Activated CD8-positive, alpha-beta memory T cell treated with anti-CD3 and anti-CD28 coated beads for 36 hours (primary cell): ENCODE results near the gene RC3H2. TPM values are rescaled to one million over a fixed set of nuclear protein-coding genes. Genes with fewer than 3 reads are reported as not detected.
"Not testable (repeated sequence)": the region's sequence is repeated elsewhere in the genome, so short reads cannot be mapped to it uniquely, and the experiment has no call there.

ENCODE experiments used
- CTCF ChIA-PET: fragments of 350-600 bp; sonication (Branson Sonifier 250); formaldehyde crosslinking; loops from one replicate; lab custom pipeline; 2021; ENCODE audit warnings: antibody characterized with exemption; lab: Charles Lee
- POLR2A ChIA-PET: fragments of 350-600 bp; sonication (Branson Sonifier 250); formaldehyde crosslinking; loops from one replicate; lab custom pipeline; 2021; ENCODE audit warnings: antibody characterized with exemption; lab: Charles Lee
- total RNA-seq, 2 experiments: library from RNA; stranded (reverse); gene quantifications; one replicate each; pipeline ENCODE4 v1.2.3, GENCODE V29; 2021

Gene RC3H2
- total RNA-seq, 2 experiments from 2014 or later = 30.4 to 31.2 TPM

GRCh38 chr9:122860319-122861142, 44.6 kb downstream of the RC3H2 start:
- ChIA-PET POLR2A (interaction anchor here (0.6 kb wide), 1 partner anchor 45 kb away, joined by 6 read pairs; no protein-coding TSS in a partner anchor), CTCF (no interaction called here)

GRCh38 chr9:122857815-122858214, 47.3 kb downstream of the RC3H2 start:
- CTCF ChIA-PET = no interaction called here
- POLR2A ChIA-PET = no interaction called here

GRCh38 chr9:122852085-122852786, 52.9 kb downstream of the RC3H2 start:
- CTCF ChIA-PET, POLR2A ChIA-PET: not testable (repeated sequence)

- CTCF ChIA-PET = interaction anchor here (1.6 kb wide), 1 partner anchor 41 kb away, joined by 3 read pairs; no protein-coding TSS in a partner anchor
- POLR2A ChIA-PET = interaction anchor here (0.6 kb wide), 1 partner anchor 36 kb away, joined by 3 read pairs; no protein-coding TSS in a partner anchor
Measured at GRCh38 chr9:122848256-122848943, 56.8 kb downstream of the RC3H2 start.

GRCh38 chr9:122846371-122846940, 58.7 kb downstream of the RC3H2 start:
- POLR2A ChIA-PET = no interaction called here
- CTCF ChIA-PET = no interaction called here

GRCh38 chr9:122845116-122845515, 60.0 kb downstream of the RC3H2 start:
- ChIA-PET POLR2A (no interaction called here), CTCF (no interaction called here)

GRCh38 chr9:122844137-122844536, 61.0 kb downstream of the RC3H2 start:
- POLR2A ChIA-PET = no interaction called here
- CTCF ChIA-PET = no interaction called here

GRCh38 chr9:122841501-122841900, 63.7 kb downstream of the RC3H2 start:
- ChIA-PET POLR2A (no interaction called here), CTCF (no interaction called here)

- POLR2A ChIA-PET = interaction anchor here (0.6 kb wide), 2 partner anchors 52 to 450 kb away, joined by 5 to 8 read pairs; no protein-coding TSS in a partner anchor
- CTCF ChIA-PET = not testable (repeated sequence)
Measured at GRCh38 chr9:122838441-122838840, 66.7 kb downstream of the RC3H2 start.

- POLR2A ChIA-PET = no interaction called here
- CTCF ChIA-PET = interaction anchor here (0.6 kb wide), 1 partner anchor 26 kb away, joined by 3 read pairs; no protein-coding TSS in a partner anchor
Measured at GRCh38 chr9:122837266-122837850, 67.8 kb downstream of the RC3H2 start.

GRCh38 chr9:122835313-122835731, 69.8 kb downstream of the RC3H2 start:
- ChIA-PET POLR2A (no interaction called here), CTCF (interaction anchor here (1.0 kb wide), 1 partner anchor 12 kb away, joined by 3 read pairs; no protein-coding TSS in a partner anchor)

GRCh38 chr9:122832194-122832593, 73.0 kb downstream of the RC3H2 start:
- CTCF ChIA-PET = no interaction called here
- POLR2A ChIA-PET = no interaction called here

GRCh38 chr9:122828965-122829284, 76.2 kb downstream of the RC3H2 start:
- ChIA-PET POLR2A (interaction anchor here (0.6 kb wide), 1 partner anchor 11 kb away, joined by 7 read pairs; no protein-coding TSS in a partner anchor), CTCF (interaction anchor here (1.0 kb wide), 2 partner anchors 63 to 84 kb away, joined by 3 read pairs; partner anchors contain the start of gene ZBTB6)

- ChIA-PET CTCF (interaction anchor here (0.6 kb wide), 1 partner anchor 23 kb away, joined by 3 read pairs; no protein-coding TSS in a partner anchor), POLR2A (interaction anchor here (0.7 to 0.8 kb wide), 2 partner anchors 21 to 113 kb away, joined by 3 read pairs; no protein-coding TSS in a partner anchor)
Measured at GRCh38 chr9:122827761-122828093, 77.4 kb downstream of the RC3H2 start.

GRCh38 chr9:122822938-122823337, 82.2 kb downstream of the RC3H2 start:
- ChIA-PET POLR2A (interaction anchor here (0.7 kb wide), 1 partner anchor 118 kb away, joined by 6 read pairs; the partner anchor contains the start of gene RABGAP1), CTCF (interaction anchor here (1.7 kb wide), 1 partner anchor 12 kb away, joined by 3 read pairs; no protein-coding TSS in a partner anchor)

- ChIA-PET POLR2A (no interaction called here), CTCF (no interaction called here)
Measured at GRCh38 chr9:122822056-122822455, 83.1 kb downstream of the RC3H2 start.

- ChIA-PET POLR2A (no interaction called here), CTCF (interaction anchor here (0.8 kb wide), 1 partner anchor 10 kb away, joined by 3 read pairs; no protein-coding TSS in a partner anchor)
Measured at GRCh38 chr9:122821278-122821943, 83.7 kb downstream of the RC3H2 start.

GRCh38 chr9:122820490-122820845, 84.7 kb downstream of the RC3H2 start:
- POLR2A ChIA-PET = no interaction called here
- CTCF ChIA-PET = interaction anchor here (1.1 kb wide), 1 partner anchor 14 kb away, joined by 3 read pairs; no protein-coding TSS in a partner anchor
